H9 (cell line): Measurements from ENCODE around the gene HACE1. TPM values are rescaled to one million over a fixed set of nuclear protein-coding genes. Genes with fewer than 3 reads are reported as not detected.

Source experiments
- DNase-seq: peaks from one replicate; pipeline ENCODE4 v3.0.0-alpha.2; 2017
- H2AFZ ChIP-seq: one replicate; pipeline ENCODE4 v1.6.1; 2013; ENCODE audit warnings: mild to moderate bottlenecking, low read length, control low read depth, moderate library complexity
- H2AK5ac ChIP-seq: 2 replicates; pipeline ENCODE4 v1.6.1; 2013; ENCODE audit warnings: low read length, control low read depth, mixed read lengths; ENCODE audit not compliant: insufficient read length
- H2BK120ac ChIP-seq: one replicate; pipeline ENCODE4 v1.6.1; 2013; ENCODE audit warnings: low read depth, mild to moderate bottlenecking, low read length, control low read depth, inconsistent platforms; ENCODE audit not compliant: poor library complexity, severe bottlenecking
- H2BK12ac ChIP-seq: 2 replicates; pipeline ENCODE4 v1.6.1; 2013; ENCODE audit warnings: low read length, control low read depth, mixed read lengths, low read depth; ENCODE audit not compliant: insufficient read length
- H2BK15ac ChIP-seq: 2 replicates; pipeline ENCODE4 v1.6.1; 2013; ENCODE audit warnings: low read depth, low read length, control low read depth
- H2BK20ac ChIP-seq: one replicate; pipeline ENCODE4 v1.6.1; 2013; ENCODE audit warnings: low read depth, mild to moderate bottlenecking, low read length, control low read depth, inconsistent platforms; ENCODE audit not compliant: poor library complexity, severe bottlenecking
- H2BK5ac ChIP-seq: 2 replicates; pipeline ENCODE4 v1.6.1; 2013; ENCODE audit warnings: low read length, control low read depth, mixed read lengths; ENCODE audit not compliant: insufficient read length
- H3K14ac ChIP-seq: 2 replicates; pipeline ENCODE4 v1.6.1; 2013; ENCODE audit warnings: low read length, control low read depth; ENCODE audit not compliant: insufficient read depth
- H3K18ac ChIP-seq: 2 replicates; pipeline ENCODE4 v1.6.1; 2013; ENCODE audit warnings: low read depth, mild to moderate bottlenecking, mixed read lengths, low read length, control low read depth; ENCODE audit not compliant: insufficient read length
- H3K23ac ChIP-seq: 2 replicates; pipeline ENCODE4 v1.6.1; 2013; ENCODE audit warnings: low read length, control low read depth, mixed read lengths, low read depth; ENCODE audit not compliant: insufficient read length
- H3K23me2 ChIP-seq: 2 replicates; pipeline ENCODE4 v1.6.1; 2013; ENCODE audit warnings: low read depth, mild to moderate bottlenecking, mixed read lengths, low read length, control low read depth; ENCODE audit not compliant: insufficient read length, poor library complexity, severe bottlenecking
- H3K27ac ChIP-seq: 2 replicates; pipeline ENCODE4 v1.5.1; 2013; ENCODE audit warnings: low read length, control low read depth, mixed read lengths, low read depth; ENCODE audit not compliant: insufficient read length
- H3K27me3 ChIP-seq: 2 replicates; pipeline ENCODE4 v1.6.1; 2013; ENCODE audit warnings: low read length, control low read depth, inconsistent platforms; ENCODE audit not compliant: insufficient read depth
- H3K4ac ChIP-seq: 2 replicates; pipeline ENCODE4 v1.6.1; 2013; ENCODE audit warnings: low read depth, mild to moderate bottlenecking, control low read depth, inconsistent platforms, low read length, moderate library complexity
- H3K4me1 ChIP-seq: 2 replicates; pipeline ENCODE4 v1.6.1; 2013; ENCODE audit warnings: low read length, control low read depth, inconsistent platforms; ENCODE audit not compliant: insufficient read depth
- H3K4me2 ChIP-seq: 2 replicates; pipeline ENCODE4 v1.6.1; 2013; ENCODE audit warnings: low read length, control low read depth, mixed read lengths; ENCODE audit not compliant: insufficient read length, insufficient read depth
- H3K56ac ChIP-seq: 2 replicates; pipeline ENCODE4 v1.6.1; 2013; ENCODE audit warnings: low read depth, mild to moderate bottlenecking, mixed read lengths, low read length, control low read depth; ENCODE audit not compliant: insufficient read length
- H3K79me1 ChIP-seq: 2 replicates; pipeline ENCODE4 v1.6.1; 2013; ENCODE audit warnings: low read depth, mild to moderate bottlenecking, moderate library complexity, low read length, control low read depth, inconsistent platforms; ENCODE audit not compliant: insufficient read depth, poor library complexity, severe bottlenecking
- H3K79me2 ChIP-seq: 2 replicates; pipeline ENCODE4 v1.6.1; 2013; ENCODE audit warnings: low read length, control low read depth, inconsistent platforms; ENCODE audit not compliant: insufficient read depth
- H3K9ac ChIP-seq: 2 replicates; pipeline ENCODE4 v1.6.1; 2013; ENCODE audit warnings: low read length, control low read depth, mixed read lengths; ENCODE audit not compliant: insufficient read length; ENCODE audit errors: extremely low read depth
- H3K9me3 ChIP-seq: one replicate; pipeline ENCODE4 v1.6.1; 2013; ENCODE audit warnings: low read depth, low read length, inconsistent platforms; ENCODE audit not compliant: control insufficient read depth
- H3T11ph ChIP-seq: one replicate; pipeline ENCODE4 v1.6.1; 2013; ENCODE audit warnings: mild to moderate bottlenecking, low read length, control low read depth, inconsistent platforms
- H4K20me1 ChIP-seq: one replicate; pipeline ENCODE4 v1.6.1; 2013; ENCODE audit not compliant: control insufficient read depth, insufficient read length, insufficient read depth
- H4K5ac ChIP-seq: 2 replicates; pipeline ENCODE4 v1.6.1; 2013; ENCODE audit warnings: low read depth, mild to moderate bottlenecking, mixed read lengths, low read length, control low read depth; ENCODE audit not compliant: insufficient read length
- H4K8ac ChIP-seq: replicated peaks from 2 replicates; pipeline ENCODE4 v1.6.1; 2013; ENCODE audit warnings: low read length, control low read depth, mixed read lengths, low read depth; ENCODE audit not compliant: insufficient read length
- H4K91ac ChIP-seq: 2 replicates; pipeline ENCODE4 v1.6.1; 2013; ENCODE audit warnings: low read depth, mild to moderate bottlenecking, moderate library complexity, mixed read lengths, low read length, control low read depth; ENCODE audit not compliant: insufficient read length
- H3K27ac Mint-ChIP-seq, 3 experiments: 2 replicates in 2 of 3; 3 replicates in 1 of 3; pipeline ENCODE4 v1.8.0; 2020 to 2021; ENCODE audit warnings: mixed read lengths in 3 of 3, mild to moderate bottlenecking in 1 of 3, moderate library complexity in 1 of 3
- H3K27me3 Mint-ChIP-seq: 2 replicates; pipeline ENCODE4 v1.8.0; 2021; ENCODE audit warnings: low read depth, mild to moderate bottlenecking, moderate library complexity, mixed read lengths
- H3K36me3 Mint-ChIP-seq, 3 experiments: 2 replicates in 2 of 3; 3 replicates in 1 of 3; pipeline ENCODE4 v1.8.0; 2020 to 2021; ENCODE audit warnings: low read depth in 3 of 3, mixed read lengths in 3 of 3; ENCODE audit not compliant: insufficient read depth in 1 of 3
- H3K4me1 Mint-ChIP-seq, 2 experiments: 2 replicates each; pipeline ENCODE4 v1.8.0; 2020; ENCODE audit warnings: mixed read lengths in 2 of 2
- H3K4me3 Mint-ChIP-seq, 2 experiments: 2 replicates in 1 of 2; 3 replicates in 1 of 2; pipeline ENCODE4 v1.8.0; 2020 to 2021; ENCODE audit warnings: mild to moderate bottlenecking in 2 of 2, mixed read lengths in 2 of 2, moderate library complexity in 1 of 2
- H3K9me3 Mint-ChIP-seq, 2 experiments: 2 replicates in 1 of 2; 3 replicates in 1 of 2; pipeline ENCODE4 v1.8.0; 2020; ENCODE audit warnings: mild to moderate bottlenecking in 2 of 2, mixed read lengths in 2 of 2, moderate library complexity in 1 of 2
- CTCF ChIP-seq: fragments of 200-600 bp; sonication (generic); conservative IDR thresholded peaks from 3 replicates; pipeline ENCODE4 v1.8.0; 2021; ENCODE audit warnings: antibody characterized with exemption, mild to moderate bottlenecking
- WGBS: extraction: QIAGEN DNeasy Blood & Tissue Kit; methylation state at CpG from one replicate; pipeline ENCODE4 v1.1.7; 2013; ENCODE audit warnings: missing lambda C conversion rate, low lambda C conversion rate, mixed read lengths; ENCODE audit not compliant: insufficient read length; ENCODE audit errors: extremely low coverage; 5-methylcytosine and 5-hydroxymethylcytosine counted together
- total RNA-seq: library from RNA; stranded (reverse); gene quantifications from 2 replicates; pipeline ENCODE4 v1.2.1, GENCODE V29; 2021

The HACE1 gene
- total RNA-seq, 1 experiment from 2014 or later, result 18.0 TPM

GRCh38 chr6:104711371-104711770, 148.3 kb downstream of the HACE1 start:
- Histone ChIP-seq H3K4me1 (no peaks in the 10 kb centered on the region), H2BK20ac (no peak overlapping the region), H3K23me2 (no peaks in the 10 kb centered on the region), H3K18ac (no peak overlapping the region), H3K9ac (no peak overlapping the region), H3K4ac (no peak overlapping the region), H2BK120ac (no peak overlapping the region), H3K14ac (no peak overlapping the region), H2AFZ (no peak overlapping the region), H2BK12ac (no peak overlapping the region), H4K91ac (no peak overlapping the region), H3K27me3 (no peaks in the 10 kb centered on the region), H3K56ac (no peak overlapping the region), H3K79me1 (no peaks in the 10 kb centered on the region), H3K4me2 (no peak overlapping the region), H2AK5ac (no peak overlapping the region), H3K27ac (no peak overlapping the region), H4K8ac (no peak overlapping the region), H2BK5ac (no peak overlapping the region), H3K79me2 (no peaks in the 10 kb centered on the region), H4K5ac (no peak overlapping the region), H3K9me3 (no peaks in the 10 kb centered on the region), H3T11ph (no peak overlapping the region), H3K23ac (no peak overlapping the region), H4K20me1 (no peaks in the 10 kb centered on the region), H2BK15ac (no peak overlapping the region)
- peaks cover 0 to 7% (median 3%) of the 10 kb centered on the region in 3 experiments; a peak in 5 of 7 replicates for H3K36me3 Mint-ChIP-seq
- H3K27ac Mint-ChIP-seq, result no peak overlapping the region
- no peak for TF ChIP-seq CTCF
- no peaks in the 10 kb centered on the region for H3K27me3 Mint-ChIP-seq
- DNase-seq, result no peak
- H3K4me3 Mint-ChIP-seq, result no peak overlapping the region
- WGBS, result no CpG with 5 or more reads among the region's 4 CpGs
- peaks cover 0 to 5% of the 10 kb centered on the region in 2 experiments; a peak in 1 of 5 replicates for H3K9me3 Mint-ChIP-seq
- H3K4me1 Mint-ChIP-seq, result peaks cover 3 to 4% of the 10 kb centered on the region in 2 experiments; a peak in 3 of 4 replicates
